ENCODE data around the gene COL18A1. TPM values are rescaled to one million over a fixed set of nuclear protein-coding genes. Genes with fewer than 3 reads are reported as not detected.

COL18A1 gene
- polyA plus RNA-seq, 2 of the 4 experiments (the other 2 are of a cell fraction), result 17.3 to 88.4 TPM

GRCh38 chr21:45533361-45533845 is 128.4 kb downstream of the COL18A1 start:
- FAIRE-seq, result no peak
- H3K4me2 ChIP-seq, result no peak overlapping the region
- ChIA-PET CTCF (no interaction called here), POLR2A (no interaction called here)
- no peaks in the 10 kb centered on the region for H3K9me3 ChIP-seq
- H3K4me1 ChIP-seq, result no peaks in the 10 kb centered on the region
- no peak for DNase-seq (ENCODE audit: low read depth in 1 of 2, low spot score in 1 of 2)
- H3K4me3 ChIP-seq, result no peak overlapping the region
- TF ChIP-seq HDAC2 (IDR thresholded peaks at IDR 0.05), result no peak
- TF ChIP-seq ZFP36 (IDR thresholded peaks at IDR 0.05; ENCODE audit: borderline replicate concordance, partially characterized antibody), result no peak
- TF ChIP-seq ZSCAN20 (CRISPR knock-in tag; IDR thresholded peaks at IDR 0.05), result no peak
- no peak for TF ChIP-seq EHF (CRISPR knock-in tag; IDR thresholded peaks at IDR 0.05)
- no peak for TF ChIP-seq TP53 (CRISPR knock-in tag; IDR thresholded peaks at IDR 0.05)
- TF ChIP-seq HES2 (IDR thresholded peaks at IDR 0.05), result no peak
- no peak for TF ChIP-seq JUN (IDR thresholded peaks at IDR 0.05)
- TF ChIP-seq ZNF302 (CRISPR knock-in tag; IDR thresholded peaks at IDR 0.05), result no peak
- TF ChIP-seq RAD21 (conservative IDR thresholded peaks at IDR 0.05 in 1 of 2, IDR thresholded peaks at IDR 0.05 in 1 of 2), result no peak
- TF ChIP-seq FOSB (CRISPR knock-in tag; IDR thresholded peaks at IDR 0.05), result no peak
- TF ChIP-seq TFCP2L1 (CRISPR knock-in tag; IDR thresholded peaks at IDR 0.05), result no peak
- TF ChIP-seq MAZ (IDR thresholded peaks at IDR 0.05; ENCODE audit: borderline replicate concordance, low read depth, low read length), result no peak
- no peak for TF ChIP-seq MYC (IDR thresholded peaks at IDR 0.05; ENCODE audit: borderline replicate concordance, low read length)
- TF ChIP-seq ESRRA (IDR thresholded peaks at IDR 0.05; ENCODE audit: borderline replicate concordance, low read length), result no peak
- no peak for TF ChIP-seq HOXA7 (CRISPR knock-in tag; IDR thresholded peaks at IDR 0.05)
- no peak for TF ChIP-seq FOSL2 (IDR thresholded peaks at IDR 0.05)
- no peak for TF ChIP-seq FOSL2 (CRISPR knock-in tag; IDR thresholded peaks at IDR 0.05)
- TF ChIP-seq RNF2 (IDR thresholded peaks at IDR 0.05; ENCODE audit: borderline replicate concordance, low read depth), result no peak
- TF ChIP-seq HEYL (CRISPR knock-in tag; IDR thresholded peaks at IDR 0.05), result no peak
- TF ChIP-seq MAFK (IDR thresholded peaks at IDR 0.05; ENCODE audit: partially characterized antibody), result no peak
- no peak for TF ChIP-seq KDM1A (IDR thresholded peaks at IDR 0.05; ENCODE audit: low read depth)
- WGBS (ENCODE audit: missing lambda C conversion rate), result no CpG with 5 or more reads among the region's 12 CpGs
- no peak for ATAC-seq
- no peak overlapping the region for H3K27ac ChIP-seq

DNA sequence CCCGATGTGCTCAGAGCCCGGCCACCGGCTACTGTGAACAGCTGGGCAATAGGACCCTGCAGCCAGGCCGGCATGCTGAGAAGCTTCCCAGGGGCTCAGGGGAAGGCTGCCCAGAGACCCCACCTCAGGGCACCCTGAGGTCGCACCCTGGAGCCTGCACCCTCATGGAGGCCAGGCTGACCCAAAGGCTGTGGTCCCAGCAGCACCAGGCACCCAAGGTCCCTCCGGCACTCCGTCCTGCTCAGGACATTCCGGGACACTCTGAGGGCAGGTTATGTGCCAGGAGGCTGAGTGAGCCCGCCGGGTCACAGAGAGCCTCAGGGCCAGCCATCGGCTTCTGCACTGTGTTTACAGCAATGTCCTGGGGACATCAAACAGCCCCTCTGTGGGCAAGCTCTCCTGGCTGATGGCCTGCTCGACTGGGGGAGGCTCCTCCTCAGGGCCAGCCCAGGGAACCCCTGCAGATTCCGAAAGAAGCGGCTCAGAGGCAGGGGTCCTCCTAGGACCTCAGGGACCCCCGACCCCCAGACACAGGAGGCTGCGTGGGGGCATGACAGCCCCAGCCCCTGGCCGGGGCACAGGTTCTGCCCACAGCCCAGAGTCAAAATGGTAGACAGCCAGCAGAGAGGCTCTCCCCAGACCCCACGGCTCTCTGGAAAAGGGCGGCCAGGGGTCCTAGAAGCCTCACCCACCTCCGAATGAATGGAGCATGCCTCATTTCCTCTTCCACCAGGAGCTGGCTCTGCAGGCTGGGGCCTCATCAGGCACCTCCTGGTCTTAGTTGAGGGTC is 129.1 kb downstream of the COL18A1 start:
- Histone ChIP-seq H3K9me3 (no peaks in the 10 kb centered on the region), H3K4me1 (no peaks in the 10 kb centered on the region), H3K4me3 (no peak overlapping the region), H3K27ac (no peak overlapping the region), H3K4me2 (no peak overlapping the region)
- TF ChIP-seq CBX2 (IDR thresholded peaks at IDR 0.05; ENCODE audit: borderline replicate concordance, low read depth), result no peak
- no peak for TF ChIP-seq MYC (IDR thresholded peaks at IDR 0.05; ENCODE audit: borderline replicate concordance, low read length)
- ATAC-seq (no peak), DNase-seq (ENCODE audit: low read depth in 1 of 2, low spot score in 1 of 2) (no peak), FAIRE-seq (no peak)
- CTCF ChIA-PET, result no interaction called here
- POLR2A ChIA-PET, result no interaction called here
- WGBS (ENCODE audit: missing lambda C conversion rate), result 77% methylated on average over 3 of the region's 20 CpGs

GRCh38 chr21:45534636-45535331 is 129.8 kb downstream of the COL18A1 start:
- TF ChIP-seq NPAS2 (CRISPR knock-in tag; IDR thresholded peaks at IDR 0.05; ENCODE audit: borderline replicate concordance), result no peak
- TF ChIP-seq KDM5A (IDR thresholded peaks at IDR 0.05), result no peak
- no peak for TF ChIP-seq BHLHE40 (IDR thresholded peaks at IDR 0.05; ENCODE audit: low read depth, low read length)
- no peak for TF ChIP-seq HES2 (IDR thresholded peaks at IDR 0.05)
- TF ChIP-seq USF2 (IDR thresholded peaks at IDR 0.05), result no peak
- TF ChIP-seq HOXA7 (CRISPR knock-in tag; IDR thresholded peaks at IDR 0.05), result no peak
- 92% methylated on average over 20 of the region's 28 CpGs for WGBS (ENCODE audit: missing lambda C conversion rate)
- Histone ChIP-seq H3K4me3 (no peak overlapping the region), H3K27ac (no peak overlapping the region), H3K4me2 (no peak overlapping the region), H3K4me1 (no peaks in the 10 kb centered on the region), H3K9me3 (no peaks in the 10 kb centered on the region)
- ChIA-PET CTCF (no interaction called here), POLR2A (no interaction called here)
- no peak for FAIRE-seq
- ATAC-seq, result no peak
- DNase-seq (ENCODE audit: low read depth in 1 of 2, low spot score in 1 of 2), result no peak

All from A549 (cell line).